GM21447 (cell line): Measurements from ENCODE around the gene KIRREL3.

ENCODE experiments used
- ATAC-seq: cut with Tn5 transposase; IDR thresholded peaks from one replicate; pipeline ENCODE4 v1.9.1; 2021; ENCODE audit not compliant: unreplicated experiment

Gene KIRREL3

DNA sequence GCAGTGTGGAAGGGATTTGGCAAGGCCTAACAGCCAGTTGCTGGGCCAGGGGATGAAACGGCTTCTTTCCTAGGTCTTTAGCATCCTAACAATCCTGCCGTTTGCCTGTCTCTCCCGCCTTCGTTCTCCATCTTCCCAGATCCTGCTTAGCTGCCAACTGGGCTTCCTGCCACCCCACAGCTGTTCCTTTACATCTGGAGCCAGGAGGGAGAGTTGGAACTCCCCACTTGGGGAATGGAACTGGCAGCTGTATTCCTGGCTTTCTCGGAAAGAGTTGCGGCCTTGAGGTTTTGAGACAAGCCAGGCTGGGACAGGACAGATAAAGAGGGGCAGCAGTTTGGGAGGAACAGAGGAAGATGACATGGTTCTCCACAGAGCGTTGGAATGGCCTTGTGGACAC lies 585.4 kb downstream of the KIRREL3 start:
- no peak for ATAC-seq

DNA sequence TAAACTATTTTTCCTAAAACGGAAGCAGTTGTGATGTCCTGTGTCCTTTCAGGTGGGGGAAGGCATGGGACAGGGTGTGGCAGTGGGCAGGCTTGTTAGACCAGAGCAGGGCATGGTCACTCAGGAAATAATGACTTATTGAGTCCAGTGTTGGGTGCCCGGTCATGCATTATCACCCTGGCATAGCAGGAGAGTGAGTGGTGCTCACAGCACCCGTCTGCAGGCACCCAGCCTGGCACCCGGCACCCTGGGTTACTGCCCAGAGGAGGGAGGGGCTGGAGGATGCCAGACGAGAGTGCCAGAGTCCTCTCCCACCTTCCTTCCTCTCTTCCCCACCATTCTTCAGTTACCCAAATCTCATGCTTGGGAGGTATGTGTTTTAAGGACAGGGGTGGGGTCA lies 586.0 kb downstream of the KIRREL3 start:
- no peak for ATAC-seq

DNA sequence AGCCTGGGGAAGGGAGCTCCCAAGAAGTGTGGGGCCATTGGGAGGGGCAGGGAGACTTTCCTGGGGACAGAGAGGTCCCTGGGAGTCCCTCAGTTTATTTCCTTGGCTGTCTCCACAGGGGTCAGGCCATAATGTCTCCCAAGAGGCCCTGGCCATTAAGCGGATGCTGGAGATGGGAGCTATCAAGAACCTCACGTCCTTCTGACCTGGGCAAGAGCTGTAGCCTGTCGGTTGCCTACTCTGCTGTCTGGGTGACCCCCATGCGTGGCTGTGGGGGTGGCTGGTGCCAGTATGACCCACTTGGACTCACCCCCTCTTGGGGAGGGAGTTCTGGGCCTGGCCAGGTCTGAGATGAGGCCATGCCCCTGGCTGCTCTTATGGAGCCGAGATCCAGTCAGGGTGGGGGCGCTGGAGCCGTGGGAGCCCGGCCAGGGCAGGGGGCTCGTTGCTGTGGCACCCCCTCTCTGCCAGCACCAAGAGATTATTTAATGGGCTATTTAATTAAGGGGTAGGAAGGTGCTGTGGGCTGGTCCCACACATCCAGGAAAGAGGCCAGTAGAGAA lies 586.6 kb downstream of the KIRREL3 start:
- no peak for ATAC-seq

DNA sequence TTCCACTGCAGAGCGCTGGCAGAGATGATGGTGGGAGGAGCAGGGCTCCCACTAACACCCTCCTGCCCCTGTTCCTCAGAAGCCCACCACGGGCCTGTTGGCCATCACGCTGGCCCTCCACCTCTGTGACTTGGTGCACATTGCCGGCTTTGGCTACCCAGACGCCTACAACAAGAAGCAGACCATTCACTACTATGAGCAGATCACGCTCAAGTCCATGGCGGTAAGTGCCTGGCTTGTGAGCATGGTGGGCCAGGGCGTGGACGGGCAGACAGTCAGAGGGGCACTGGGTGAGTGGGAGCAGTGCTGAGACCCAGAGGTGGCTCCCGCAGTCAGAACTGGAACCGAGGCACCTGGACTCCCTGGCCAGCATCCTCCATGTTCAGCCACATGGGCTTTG lies 587.1 kb downstream of the KIRREL3 start:
- ATAC-seq: no peak

DNA sequence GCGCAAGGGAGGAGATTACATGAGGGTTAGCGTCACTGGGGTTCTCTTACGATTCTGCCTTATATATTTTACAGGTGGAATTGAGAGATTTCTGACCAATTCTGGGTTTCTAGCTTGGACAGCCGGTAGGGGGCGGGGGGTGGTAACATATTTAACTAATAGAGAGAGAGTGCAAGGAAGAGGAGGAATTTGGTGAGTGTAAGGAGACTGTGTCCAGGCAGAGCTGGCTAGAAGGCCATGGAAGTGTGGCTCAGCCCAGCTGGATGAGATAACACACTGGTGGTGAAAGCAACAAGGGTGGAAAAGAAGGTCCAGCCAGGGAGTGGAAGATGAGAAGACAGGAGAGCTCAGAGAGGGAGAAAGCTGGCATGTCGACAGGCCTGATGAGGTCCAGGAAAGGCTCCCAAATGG lies 588.6 kb downstream of the KIRREL3 start:
- ATAC-seq: no peak

DNA sequence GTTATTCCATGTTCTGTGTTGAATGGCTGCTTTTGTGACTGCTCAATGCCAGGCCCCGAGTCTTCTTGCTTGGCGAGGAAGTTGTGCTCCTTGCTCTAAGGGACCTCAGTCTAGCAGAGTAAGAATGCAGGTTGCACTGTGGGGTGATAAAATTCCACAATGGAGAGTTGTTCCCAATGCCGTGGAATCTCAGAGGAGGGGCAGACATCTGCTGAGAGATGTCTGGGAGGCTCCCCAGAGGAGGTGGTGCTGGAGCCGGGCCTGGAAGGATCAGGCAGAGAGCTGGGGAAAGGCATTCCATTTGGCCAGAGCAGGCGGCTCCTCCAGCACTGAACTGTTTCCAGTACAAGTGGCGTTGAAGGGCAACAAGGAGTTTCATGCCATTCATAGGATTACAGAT lies 589.9 kb downstream of the KIRREL3 start:
- no peak for ATAC-seq

DNA sequence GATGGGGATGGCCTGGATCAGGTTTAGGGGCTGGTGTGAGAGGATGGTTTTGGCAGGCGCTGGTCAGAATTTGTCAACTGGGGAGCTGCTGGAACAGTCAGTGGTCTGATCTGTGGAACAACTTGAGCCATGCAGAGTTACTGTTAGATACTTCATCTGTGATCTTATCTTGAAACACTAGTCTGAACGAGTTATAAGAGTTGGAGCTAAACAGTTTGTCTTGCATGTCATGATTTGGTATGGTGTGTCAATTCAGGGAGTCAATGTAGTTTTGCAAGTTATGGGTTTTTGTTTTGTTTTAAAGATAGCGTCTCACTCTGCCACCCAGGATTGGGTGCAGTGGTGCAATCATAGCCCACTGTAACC lies 591.0 kb downstream of the KIRREL3 start:
- no peak for ATAC-seq

DNA sequence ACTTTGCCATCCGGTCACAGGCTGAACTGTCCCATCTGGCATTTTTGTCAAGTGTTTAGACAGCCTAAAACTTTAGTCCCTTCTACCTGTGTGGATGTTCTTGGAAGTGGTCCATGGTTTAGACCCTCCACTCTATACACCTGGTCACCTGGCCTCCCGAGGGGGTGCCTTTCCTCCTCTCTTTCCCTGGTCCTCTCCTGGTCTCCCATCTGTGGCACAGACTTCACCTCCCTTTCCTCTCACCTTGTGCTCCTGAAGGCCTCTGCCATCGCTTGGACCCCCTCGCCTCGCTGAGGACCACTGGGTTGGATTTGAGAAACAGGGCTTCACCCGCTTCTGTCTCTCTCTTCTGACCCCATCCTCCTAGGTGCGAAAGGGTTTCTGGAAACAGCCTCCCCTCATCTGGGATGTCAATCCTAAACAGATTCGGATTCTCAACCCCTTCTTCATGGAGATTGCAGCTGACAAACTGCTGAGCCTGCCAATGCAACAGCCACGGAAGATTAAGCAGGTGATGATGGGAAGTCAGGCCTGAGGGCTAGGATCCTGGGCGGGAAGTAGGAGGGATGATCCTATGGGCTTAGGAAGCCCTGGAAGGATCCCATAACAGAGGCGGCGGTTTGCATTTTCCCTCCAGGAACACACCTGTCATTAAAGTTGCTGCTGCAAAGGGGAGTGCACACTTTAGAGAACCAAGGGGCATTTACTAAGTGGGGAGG lies 591.5 kb downstream of the KIRREL3 start:
- no peak for ATAC-seq

DNA sequence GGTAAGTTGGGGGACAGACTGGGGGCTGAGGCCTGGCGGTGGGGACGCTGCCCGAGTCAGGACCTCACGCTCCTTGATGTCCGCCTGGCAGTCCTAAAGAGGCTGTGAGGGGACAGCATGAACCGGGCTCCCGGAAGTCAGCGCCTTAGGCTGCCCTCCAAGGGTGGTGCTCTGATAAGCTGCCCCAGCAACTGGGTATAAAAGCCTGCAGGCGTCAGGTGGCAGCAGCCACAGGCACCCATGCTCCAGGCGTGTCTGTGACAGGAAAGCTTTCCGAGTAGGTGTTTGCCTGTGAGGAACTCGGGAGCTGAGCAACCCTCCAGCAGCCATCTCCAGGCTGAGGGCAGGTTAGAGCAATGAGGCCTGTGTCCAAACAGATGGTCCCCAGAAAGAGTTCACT lies 592.1 kb downstream of the KIRREL3 start:
- no peak for ATAC-seq

DNA sequence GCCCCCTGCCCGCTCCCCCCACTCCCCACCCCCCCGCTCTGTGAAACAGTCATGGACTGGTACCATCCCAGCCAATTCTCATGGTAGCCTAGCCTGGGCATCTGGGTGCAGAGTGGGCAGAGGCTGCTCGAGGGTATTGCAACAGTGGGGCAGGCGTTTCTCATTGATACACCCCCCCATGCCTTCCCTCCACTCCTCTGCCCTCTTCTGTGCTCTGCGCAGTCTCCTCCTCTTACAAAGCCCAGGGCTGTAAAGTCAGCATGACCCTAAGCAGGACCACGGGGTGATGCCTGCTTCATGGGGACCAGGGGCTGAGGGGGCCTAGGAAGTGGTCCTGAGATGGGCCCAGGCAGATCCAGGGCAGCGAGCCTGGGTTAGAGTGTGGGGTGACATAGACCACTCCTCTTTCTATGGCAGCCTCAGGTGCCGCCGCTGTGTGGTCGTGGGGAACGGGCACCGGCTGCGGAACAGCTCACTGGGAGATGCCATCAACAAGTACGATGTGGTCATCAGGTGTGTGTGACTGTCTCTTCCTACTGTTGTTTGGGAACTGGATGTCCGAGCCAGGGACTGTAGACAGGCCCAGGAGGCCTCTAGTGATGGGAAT lies 592.8 kb downstream of the KIRREL3 start:
- ATAC-seq: no peak

DNA sequence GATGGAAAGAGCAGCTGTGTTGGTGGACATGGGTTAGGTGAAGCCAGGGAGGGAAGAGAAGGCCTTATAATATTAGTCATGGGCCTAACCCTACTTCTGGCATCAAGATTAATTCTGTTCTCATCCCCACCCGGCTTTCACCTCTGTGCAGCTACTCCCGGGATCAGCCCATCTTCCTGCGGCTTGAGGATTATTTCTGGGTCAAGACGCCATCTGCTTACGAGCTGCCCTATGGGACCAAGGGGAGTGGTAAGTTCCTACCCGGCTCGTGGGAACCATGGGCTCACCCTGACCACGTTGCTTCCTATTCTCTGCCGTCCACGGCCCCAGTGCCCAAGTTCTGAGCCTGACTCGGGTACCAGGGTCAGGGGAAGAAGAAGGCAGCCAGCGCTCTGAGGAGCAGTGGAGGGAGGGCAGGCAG lies 593.5 kb downstream of the KIRREL3 start:
- ATAC-seq: no peak

DNA sequence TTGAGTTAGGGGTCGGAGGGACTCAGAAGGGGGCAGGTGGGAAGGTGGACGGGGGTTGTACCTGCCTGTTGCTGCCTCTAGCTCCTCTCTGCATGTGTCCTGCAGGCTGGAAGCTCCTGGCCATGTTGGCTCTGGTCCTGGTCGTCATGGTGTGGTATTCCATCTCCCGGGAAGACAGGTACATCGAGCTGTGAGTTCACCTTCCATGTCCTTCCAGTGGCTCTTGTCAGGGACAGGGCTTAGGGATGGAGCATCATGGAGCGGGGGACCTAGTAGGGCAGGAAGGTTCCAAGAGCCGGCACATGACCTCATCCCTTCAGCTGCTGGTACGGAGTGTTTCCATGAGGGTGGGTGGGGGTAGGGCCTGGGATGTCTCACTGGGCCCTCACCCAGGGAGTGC lies 594.2 kb downstream of the KIRREL3 start:
- ATAC-seq: no peak

DNA sequence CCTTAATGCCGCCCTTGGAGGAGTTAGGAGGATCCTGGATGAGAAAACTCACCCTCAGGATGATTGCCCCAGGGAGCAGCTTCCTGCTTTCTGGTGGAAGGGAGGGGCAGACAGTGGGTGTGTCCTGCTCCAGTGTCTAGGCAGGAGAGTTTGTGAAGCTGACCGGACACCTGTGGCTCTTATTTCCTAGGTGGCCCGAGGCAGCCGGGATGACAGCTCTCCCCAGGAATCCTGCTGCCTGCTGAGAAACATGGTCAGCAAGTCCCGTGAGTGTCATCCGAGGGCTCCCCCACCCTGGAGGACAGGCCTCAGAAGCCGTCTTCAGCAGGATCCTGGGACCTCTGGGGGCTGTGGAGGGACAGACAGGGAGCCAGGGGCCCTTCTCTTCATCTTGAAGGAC lies 594.7 kb downstream of the KIRREL3 start:
- ATAC-seq: no peak

DNA sequence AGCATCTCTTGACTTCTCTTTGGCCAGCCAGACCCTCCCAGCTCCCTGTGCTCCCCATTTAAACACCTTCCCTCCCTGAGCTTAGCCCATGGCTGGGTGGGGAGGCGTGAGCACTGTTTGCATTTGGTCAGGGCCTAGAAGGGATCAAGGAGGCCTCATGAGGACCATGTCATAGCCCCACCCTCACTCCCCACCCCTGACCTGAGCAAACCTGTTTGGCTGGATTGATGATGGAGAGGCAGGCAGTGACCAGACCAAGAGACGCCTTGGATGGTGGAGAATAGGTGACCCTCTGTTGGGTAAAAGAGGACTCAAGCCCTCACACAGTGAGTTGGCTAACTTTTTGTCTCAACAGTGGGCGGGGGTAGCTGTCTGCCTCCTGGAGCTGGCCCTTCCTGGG lies 595.2 kb downstream of the KIRREL3 start:
- no peak for ATAC-seq

DNA sequence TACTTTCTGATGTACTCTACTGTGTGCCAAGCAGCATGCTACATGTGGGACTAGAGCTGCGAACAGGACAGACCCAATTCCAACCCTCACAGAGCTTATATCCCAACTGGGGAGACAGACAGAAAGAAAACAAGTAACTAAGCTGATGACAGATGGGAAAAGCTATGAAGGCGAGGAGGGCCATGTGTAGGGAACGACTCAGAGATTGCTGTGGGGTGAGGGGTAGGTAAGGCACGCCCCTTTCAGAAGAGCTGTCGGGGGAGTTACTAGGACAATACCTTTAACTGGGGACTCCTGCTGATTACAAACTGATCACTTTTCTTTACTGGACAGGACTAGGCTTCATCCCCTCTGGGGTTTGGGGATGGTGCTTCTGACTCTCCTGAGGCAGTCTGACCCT lies 596.2 kb downstream of the KIRREL3 start:
- no peak for ATAC-seq

DNA sequence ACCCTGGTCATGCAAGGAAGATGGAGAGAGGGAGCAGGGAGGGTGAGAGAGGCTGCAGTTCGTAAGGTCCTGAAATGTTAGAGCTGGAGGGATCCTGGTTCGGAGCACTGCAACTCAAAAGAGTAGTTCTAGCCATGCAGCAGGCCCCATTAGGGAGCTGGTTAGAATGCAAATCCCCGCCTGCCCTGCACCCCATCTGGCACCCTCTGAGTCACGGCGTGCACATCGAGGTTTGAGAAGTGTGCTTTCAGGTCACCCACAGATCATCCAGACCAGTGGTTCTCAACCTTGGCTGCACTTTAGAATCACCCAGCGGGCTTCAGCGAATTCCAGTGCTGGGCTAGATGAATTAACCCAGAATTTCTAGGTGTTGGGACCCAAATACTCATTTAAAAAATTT lies 596.9 kb downstream of the KIRREL3 start:
- peak; percentile 94 for ATAC-seq

DNA sequence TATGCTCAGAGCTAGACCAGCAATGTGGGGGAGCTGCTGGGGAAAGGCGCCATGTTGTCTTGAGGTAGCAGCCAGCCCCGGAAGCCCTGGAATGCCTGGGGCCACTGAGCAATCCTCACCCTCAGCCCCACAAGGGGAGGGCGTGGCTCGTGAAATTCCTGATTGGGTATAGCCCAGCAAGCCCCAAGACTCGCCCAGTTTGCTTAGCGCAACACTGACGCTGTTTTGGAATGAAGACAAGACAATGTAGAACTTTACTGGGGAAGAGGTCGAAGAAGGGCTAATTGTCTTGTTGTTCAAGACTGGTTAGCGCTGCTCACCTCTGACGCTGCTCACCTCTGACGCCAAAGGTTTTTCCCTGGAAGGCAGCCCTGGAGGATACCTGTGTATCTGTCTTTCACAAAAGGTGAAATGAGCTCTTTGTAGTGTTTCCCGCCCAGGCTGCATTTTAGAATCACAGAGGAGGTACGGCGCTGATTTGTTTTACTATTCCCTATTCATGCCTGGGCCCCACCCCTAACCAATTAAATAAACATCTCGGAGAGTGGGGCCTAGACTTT lies 597.5 kb downstream of the KIRREL3 start:
- no peak for ATAC-seq

DNA sequence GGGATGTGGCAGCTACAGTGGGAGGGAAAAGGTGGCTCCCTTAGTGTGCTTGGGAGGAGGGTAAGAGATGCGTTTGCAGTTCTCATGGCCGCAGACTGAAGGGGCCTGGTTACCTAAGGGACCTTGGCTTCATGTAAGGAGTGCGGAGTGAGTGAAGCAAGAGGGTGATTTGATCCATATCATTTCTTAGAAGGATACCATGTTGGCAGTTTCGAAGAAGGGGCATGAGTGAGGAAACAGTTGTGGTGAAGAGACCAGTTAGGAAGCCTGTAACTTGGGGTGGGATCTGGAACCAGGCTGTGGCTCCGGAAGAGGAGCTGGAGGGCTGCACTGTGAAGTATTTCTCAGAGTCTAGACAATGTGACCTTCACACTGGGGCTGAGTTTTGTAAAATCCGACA lies 600.1 kb downstream of the KIRREL3 start:
- no peak for ATAC-seq

DNA sequence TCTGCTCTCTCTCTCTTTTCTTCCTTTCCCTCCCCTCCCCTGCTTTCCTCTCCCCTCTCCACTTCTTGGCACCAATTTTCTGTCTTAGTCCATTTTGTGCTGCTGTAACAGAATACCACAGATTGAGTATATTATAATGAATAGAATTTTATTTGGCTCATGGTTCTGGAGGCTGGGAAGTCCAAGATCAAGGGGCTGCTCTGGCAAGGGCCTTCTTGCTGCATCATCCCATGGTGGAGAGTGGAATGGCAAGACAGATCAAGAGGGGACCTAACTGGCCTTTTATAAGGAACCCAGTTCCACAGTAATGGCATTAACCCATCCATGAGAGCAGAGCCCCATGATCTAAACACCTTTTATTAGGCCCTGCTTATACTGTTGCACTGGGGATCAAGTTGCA lies 600.6 kb downstream of the KIRREL3 start:
- no peak for ATAC-seq

DNA sequence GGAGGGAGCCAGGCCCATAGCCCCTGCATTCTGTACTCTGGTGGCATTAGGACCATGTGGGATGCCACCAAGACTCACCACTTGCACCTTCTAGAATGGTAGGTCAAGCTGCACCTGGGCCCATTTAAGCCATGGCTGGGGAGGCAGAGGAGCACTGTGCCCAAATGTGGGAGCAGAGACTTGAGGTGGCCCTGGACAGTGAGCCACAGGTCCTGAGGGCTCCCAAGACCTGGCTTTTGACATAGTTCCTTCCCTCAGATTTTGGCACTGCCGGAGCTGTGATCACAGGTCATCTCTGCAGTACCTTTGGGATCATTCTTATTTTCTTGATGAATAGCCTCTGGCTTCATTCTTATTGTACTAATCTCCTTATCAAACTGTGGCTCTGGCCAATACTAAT lies 601.8 kb downstream of the KIRREL3 start:
- no peak for ATAC-seq

DNA sequence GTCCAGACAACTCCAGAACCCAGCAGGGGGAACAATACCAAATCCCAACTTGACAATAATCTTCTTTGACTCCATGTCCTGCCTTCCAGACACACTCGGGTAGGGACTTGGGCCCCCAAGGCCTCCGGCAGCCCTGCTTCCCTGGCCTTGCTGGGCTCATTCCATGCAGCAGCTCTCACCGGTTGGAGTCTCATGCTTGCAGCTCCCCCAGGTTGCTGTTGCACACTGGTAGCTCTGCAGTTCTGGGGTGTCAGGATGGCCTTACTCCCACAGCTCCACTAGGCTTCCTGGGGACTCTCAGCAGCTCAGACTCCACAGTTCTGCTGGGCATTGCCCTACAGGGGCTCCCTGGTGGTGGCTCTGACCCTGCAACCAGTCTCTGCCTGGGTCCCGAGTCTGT lies 602.3 kb downstream of the KIRREL3 start:
- ATAC-seq: no peak

DNA sequence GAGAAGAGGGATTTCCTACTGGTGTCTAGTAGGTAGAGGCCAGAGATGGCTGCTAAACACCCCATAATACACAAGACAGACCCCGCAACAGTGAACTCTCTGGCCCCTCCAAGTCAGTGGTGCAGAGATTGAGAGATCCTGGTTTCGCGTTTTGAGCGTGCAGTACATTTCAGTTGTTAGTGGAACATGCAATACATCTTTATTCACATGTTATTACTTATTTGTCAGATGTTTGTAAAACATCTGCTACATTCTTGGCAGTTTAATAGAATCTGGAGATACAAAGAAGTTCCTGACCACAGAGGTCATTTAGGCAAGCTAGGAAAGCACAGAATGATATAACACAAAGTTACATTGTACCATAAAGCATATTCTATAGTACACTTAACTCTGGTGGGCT lies 603.6 kb downstream of the KIRREL3 start:
- no peak for ATAC-seq
